GM21717 (cell line): Measurements from ENCODE around the gene MIEF2.
"Not testable (repeated sequence)": the region's sequence is repeated elsewhere in the genome, so short reads cannot be mapped to it uniquely, and the experiment has no call there.

Experiments
- ATAC-seq: cut with Tn5 transposase; IDR thresholded peaks from one replicate; pipeline ENCODE4 v1.9.1; 2021; ENCODE audit warnings: mild to moderate bottlenecking, moderate library complexity; ENCODE audit not compliant: unreplicated experiment

The MIEF2 gene

GRCh38 chr17:18260332-18261145 lies at the start of gene MIEF2:
MIEF2 (plus strand) TSS chr17:18260662; CDS start chr17:18262721, 2,059 bp downstream.
- ATAC-seq, result peak; percentile 61

GRCh38 chr17:18213666-18214270 lies 46.7 kb upstream of the MIEF2 start:
- ATAC-seq, result no peak

GRCh38 chr17:18216906-18217305 lies 43.6 kb upstream of the MIEF2 start:
- not testable (repeated sequence) for ATAC-seq

GRCh38 chr17:18217412-18218015 lies 42.9 kb upstream of the MIEF2 start:
- no peak for ATAC-seq

- ATAC-seq, result no peak
These were observed 41.6 kb upstream of the MIEF2 start for GRCh38 chr17:18218756-18219415.

GRCh38 chr17:18224053-18224386 lies 36.4 kb upstream of the MIEF2 start:
- no peak for ATAC-seq

GRCh38 chr17:18224387-18225120 lies 35.9 kb upstream of the MIEF2 start:
- no peak for ATAC-seq

- ATAC-seq, result peak; percentile 80
These were observed 35.3 kb upstream of the MIEF2 start, which contains the start of gene LLGL1 for GRCh38 chr17:18225121-18225641. LLGL1 (plus strand) TSS chr17:18225635; CDS start chr17:18225683, 48 bp downstream.

- peak; percentile 13 for ATAC-seq
These were observed 34.7 kb upstream of the MIEF2 start for GRCh38 chr17:18225642-18226283.

GRCh38 chr17:18226284-18226945 lies 34.0 kb upstream of the MIEF2 start:
- ATAC-seq, result no peak

- no peak for ATAC-seq
These were observed 32.8 kb upstream of the MIEF2 start for GRCh38 chr17:18227635-18228034.

- no peak for ATAC-seq
These were observed 32.2 kb upstream of the MIEF2 start for GRCh38 chr17:18228176-18228682.

- no peak for ATAC-seq
These were observed 31.2 kb upstream of the MIEF2 start for GRCh38 chr17:18229254-18229653.

GRCh38 chr17:18229771-18230170 lies 30.7 kb upstream of the MIEF2 start:
- no peak for ATAC-seq

- no peak for ATAC-seq
These were observed 29.9 kb upstream of the MIEF2 start for GRCh38 chr17:18230288-18231141.

GRCh38 chr17:18231164-18231563 lies 29.3 kb upstream of the MIEF2 start:
- ATAC-seq, result no peak

- no peak for ATAC-seq
These were observed 26.5 kb upstream of the MIEF2 start for GRCh38 chr17:18233803-18234518.
